Fibroblast of lung (primary cell): ENCODE results near the gene APBB2.

Experiments used
- EZH2 ChIP-seq: IDR thresholded peaks from 2 replicates; pipeline ENCODE4 v1.5.1; 2012; ENCODE audit warnings: low read length, control low read depth, mild to moderate bottlenecking; ENCODE audit errors: missing control alignments
- TF ChIP-seq, protein P1 (sequence below), 2 donors: IDR thresholded peaks in 1 of 2; conservative IDR thresholded peaks in 1 of 2; 1 replicate in 1 of 2; 2 replicates in 1 of 2; pipeline ENCODE4 v1.5.1; 2011 to 2012; ENCODE audit warnings: low read length in 2 of 2, control low read depth in 1 of 2, inconsistent platforms in 1 of 2, low read depth in 1 of 2, mild to moderate bottlenecking in 1 of 2

DNA sequence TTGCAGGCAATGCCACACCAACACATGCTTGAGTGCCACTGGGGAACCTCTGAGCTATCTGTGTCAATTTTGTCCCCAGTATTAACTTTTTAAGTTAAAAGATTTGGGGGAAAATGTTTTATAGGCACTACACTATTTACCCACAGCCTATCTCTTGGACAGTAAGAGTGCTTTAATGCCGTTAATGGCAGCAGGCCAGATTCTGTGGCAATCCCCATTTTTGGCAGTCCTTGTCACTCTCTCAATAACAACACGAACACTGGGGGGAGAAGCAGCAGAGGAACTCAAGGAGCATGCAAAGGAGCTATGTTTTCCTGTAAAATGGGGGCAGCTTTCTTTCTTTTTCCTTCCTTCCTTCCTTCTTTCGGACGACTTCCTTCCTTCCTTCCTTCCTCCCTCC, 296.0 kb downstream of the APBB2 start:
- TF ChIP-seq EZH2 = no peak
- TF ChIP-seq, protein P1, sequence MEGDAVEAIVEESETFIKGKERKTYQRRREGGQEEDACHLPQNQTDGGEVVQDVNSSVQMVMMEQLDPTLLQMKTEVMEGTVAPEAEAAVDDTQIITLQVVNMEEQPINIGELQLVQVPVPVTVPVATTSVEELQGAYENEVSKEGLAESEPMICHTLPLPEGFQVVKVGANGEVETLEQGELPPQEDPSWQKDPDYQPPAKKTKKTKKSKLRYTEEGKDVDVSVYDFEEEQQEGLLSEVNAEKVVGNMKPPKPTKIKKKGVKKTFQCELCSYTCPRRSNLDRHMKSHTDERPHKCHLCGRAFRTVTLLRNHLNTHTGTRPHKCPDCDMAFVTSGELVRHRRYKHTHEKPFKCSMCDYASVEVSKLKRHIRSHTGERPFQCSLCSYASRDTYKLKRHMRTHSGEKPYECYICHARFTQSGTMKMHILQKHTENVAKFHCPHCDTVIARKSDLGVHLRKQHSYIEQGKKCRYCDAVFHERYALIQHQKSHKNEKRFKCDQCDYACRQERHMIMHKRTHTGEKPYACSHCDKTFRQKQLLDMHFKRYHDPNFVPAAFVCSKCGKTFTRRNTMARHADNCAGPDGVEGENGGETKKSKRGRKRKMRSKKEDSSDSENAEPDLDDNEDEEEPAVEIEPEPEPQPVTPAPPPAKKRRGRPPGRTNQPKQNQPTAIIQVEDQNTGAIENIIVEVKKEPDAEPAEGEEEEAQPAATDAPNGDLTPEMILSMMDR (conservative IDR thresholded peaks at IDR 0.05 in 1 of 2, IDR thresholded peaks at IDR 0.05 in 1 of 2; ENCODE audit: low read depth in 1 of 2, low read length in 2 of 2) = no peak
